ENCODE measurements around the gene WASL.
A peak's percentile ranks its signal among the peaks of the same experiment; 100 is the strongest.
"Not testable (repeated sequence)": the region's sequence is repeated elsewhere in the genome, so short reads cannot be mapped to it uniquely, and the experiment has no call there.

The WASL gene

GRCh38 chr7:123643495-123644441 lies 105.0 kb downstream of the WASL start:
- Mint-ChIP-seq H3K9me3 (no peaks in the 10 kb centered on the region), H3K36me3 (no peaks in the 10 kb centered on the region), H3K4me1 (no peaks in the 10 kb centered on the region), H3K4me3 (no peak overlapping the region), H3K27me3 (peaks cover 31 to 46% of the 10 kb centered on the region in 2 donors), H3K27ac (no peak overlapping the region)
- peak in 1 of 2 donors; percentile 33 for ATAC-seq (replicated peaks)
- no peak for DNase-seq

GRCh38 chr7:123641901-123642300 lies 106.9 kb downstream of the WASL start:
- H3K4me3 Mint-ChIP-seq = no peak overlapping the region
- H3K27ac Mint-ChIP-seq = no peak overlapping the region
- H3K36me3 Mint-ChIP-seq = no peaks in the 10 kb centered on the region
- DNase-seq = no peak
- ATAC-seq (replicated peaks) = no peak
- peaks cover 38 to 54% of the 10 kb centered on the region in 2 donors for H3K27me3 Mint-ChIP-seq
- H3K4me1 Mint-ChIP-seq = no peaks in the 10 kb centered on the region
- no peaks in the 10 kb centered on the region for H3K9me3 Mint-ChIP-seq

- H3K27me3 Mint-ChIP-seq = peaks cover 36 to 50% of the 10 kb centered on the region in 2 donors
These were observed 108.2 kb downstream of the WASL start for GRCh38 chr7:123640583-123640982.

GRCh38 chr7:123639631-123640030 lies 109.2 kb downstream of the WASL start:
- DNase-seq (no peak), ATAC-seq (replicated peaks) (no peak)
- no peak overlapping the region for H3K4me3 Mint-ChIP-seq
- H3K4me1 Mint-ChIP-seq = no peaks in the 10 kb centered on the region
- H3K36me3 Mint-ChIP-seq = no peaks in the 10 kb centered on the region
- no peak overlapping the region for H3K27ac Mint-ChIP-seq
- no peaks in the 10 kb centered on the region for H3K9me3 Mint-ChIP-seq
- H3K27me3 Mint-ChIP-seq = peaks cover 36 to 45% of the 10 kb centered on the region in 2 donors

More at GRCh38 chr7:123640583-123640982, 108.2 kb downstream of the WASL start:
- Mint-ChIP-seq H3K4me1 (no peaks in the 10 kb centered on the region), H3K9me3 (no peaks in the 10 kb centered on the region), H3K27ac (no peak overlapping the region), H3K4me3 (no peak overlapping the region), H3K36me3 (no peaks in the 10 kb centered on the region)
- ATAC-seq (replicated peaks) = no peak
- no peak for DNase-seq

- Mint-ChIP-seq H3K27ac (no peak overlapping the region), H3K4me1 (no peaks in the 10 kb centered on the region), H3K27me3 (peaks cover 29 to 33% of the 10 kb centered on the region in 2 donors), H3K36me3 (no peaks in the 10 kb centered on the region), H3K4me3 (no peak overlapping the region), H3K9me3 (no peaks in the 10 kb centered on the region)
- DNase-seq (no peak), ATAC-seq (replicated peaks) (no peak)
These were observed 110.9 kb downstream of the WASL start for GRCh38 chr7:123637878-123638277.

- peaks cover 27 to 30% of the 10 kb centered on the region in 2 donors for H3K27me3 Mint-ChIP-seq
- no peak for ATAC-seq (replicated peaks)
These were observed 111.6 kb downstream of the WASL start for GRCh38 chr7:123637203-123637602.

GRCh38 chr7:123635551-123636359 lies 113.0 kb downstream of the WASL start:
- DNase-seq (no peak), ATAC-seq (replicated peaks) (no peak)
- Mint-ChIP-seq H3K27ac (no peak overlapping the region), H3K9me3 (no peaks in the 10 kb centered on the region), H3K4me1 (no peaks in the 10 kb centered on the region), H3K4me3 (no peak overlapping the region), H3K27me3 (peaks cover 18 to 24% of the 10 kb centered on the region in 2 donors), H3K36me3 (no peaks in the 10 kb centered on the region)

More at GRCh38 chr7:123637203-123637602, 111.6 kb downstream of the WASL start:
- Mint-ChIP-seq H3K27ac (no peak overlapping the region), H3K9me3 (no peaks in the 10 kb centered on the region), H3K36me3 (no peaks in the 10 kb centered on the region), H3K4me3 (no peak overlapping the region), H3K4me1 (no peaks in the 10 kb centered on the region)
- no peak for DNase-seq

GRCh38 chr7:123634011-123634573 lies 114.7 kb downstream of the WASL start:
- not testable (repeated sequence) for H3K4me1 Mint-ChIP-seq; H3K9me3 Mint-ChIP-seq; ATAC-seq (replicated peaks); H3K36me3 Mint-ChIP-seq; H3K27ac Mint-ChIP-seq; DNase-seq; H3K4me3 Mint-ChIP-seq
- H3K27me3 Mint-ChIP-seq = peaks cover 14 to 20% of the 10 kb centered on the region in 2 donors

- ATAC-seq (replicated peaks) (no peak), DNase-seq (no peak)
- no peaks in the 10 kb centered on the region for H3K9me3 Mint-ChIP-seq
- peaks cover 12 to 20% of the 10 kb centered on the region in 2 donors for H3K27me3 Mint-ChIP-seq
- H3K36me3 Mint-ChIP-seq = no peaks in the 10 kb centered on the region
- no peak overlapping the region for H3K27ac Mint-ChIP-seq
- H3K4me3 Mint-ChIP-seq = no peak overlapping the region
- H3K4me1 Mint-ChIP-seq = no peaks in the 10 kb centered on the region
These were observed 115.2 kb downstream of the WASL start for GRCh38 chr7:123633553-123633952.

- no peak overlapping the region for H3K27ac Mint-ChIP-seq
- no peak overlapping the region for H3K4me3 Mint-ChIP-seq
- no peaks in the 10 kb centered on the region for H3K36me3 Mint-ChIP-seq
- H3K9me3 Mint-ChIP-seq = no peaks in the 10 kb centered on the region
- peaks cover 5 to 13% of the 10 kb centered on the region in 2 donors for H3K27me3 Mint-ChIP-seq
- ATAC-seq (replicated peaks) (no peak), DNase-seq (no peak)
- H3K4me1 Mint-ChIP-seq = no peaks in the 10 kb centered on the region
These were observed 116.0 kb downstream of the WASL start for GRCh38 chr7:123632808-123633207.

Data from stimulated activated naive B cell treated with anti-CD40 and anti-IgM and Interleukin-4, amounts not matched to agents 10 μg/mL and 1 μg/mL and 100 μg/mL, for 72 hours (primary cell).